ENCODE measurements around the gene HOXD9.

Gene HOXD9

DNA sequence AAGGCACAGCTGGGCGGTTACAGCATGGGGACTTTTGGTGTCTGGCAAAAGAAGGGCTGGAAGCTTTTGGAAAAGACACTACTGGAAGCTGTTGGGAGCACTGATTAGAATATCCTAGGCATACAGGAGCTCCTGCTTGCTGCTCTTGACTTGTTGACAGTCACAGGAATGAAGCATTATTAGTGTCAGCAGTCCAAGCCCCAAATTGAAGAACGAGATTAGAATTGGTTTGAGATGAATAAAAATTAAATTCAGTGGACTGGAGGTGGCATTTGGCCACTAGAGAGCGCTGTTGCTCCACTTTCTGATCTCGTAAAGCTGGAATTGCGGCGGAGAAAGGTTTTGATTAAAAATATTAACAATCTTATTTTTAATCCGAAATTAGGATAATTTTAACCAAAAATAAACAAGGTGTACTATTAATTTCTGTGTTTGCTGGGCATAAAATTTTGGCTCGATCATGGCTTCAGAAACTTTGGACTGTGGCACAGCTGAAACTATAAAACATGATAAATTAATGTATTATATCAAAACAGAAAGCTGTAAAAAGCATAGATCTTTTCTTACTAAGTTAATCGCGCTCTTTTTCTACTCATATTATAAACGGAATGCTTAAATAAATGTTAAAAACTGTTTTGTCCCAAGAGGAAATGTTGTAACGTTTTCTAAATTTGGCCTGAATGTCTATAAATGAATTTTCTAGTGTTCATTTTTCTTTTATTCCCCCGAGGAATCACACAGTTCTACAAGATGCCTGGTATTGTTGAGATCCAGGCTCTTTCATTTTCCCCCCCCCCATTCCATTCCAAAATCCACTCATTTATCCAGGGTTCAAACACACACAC lies 4.6 kb downstream of the HOXD9 start:
- peak; percentile 83 for DNase-seq

DNA sequence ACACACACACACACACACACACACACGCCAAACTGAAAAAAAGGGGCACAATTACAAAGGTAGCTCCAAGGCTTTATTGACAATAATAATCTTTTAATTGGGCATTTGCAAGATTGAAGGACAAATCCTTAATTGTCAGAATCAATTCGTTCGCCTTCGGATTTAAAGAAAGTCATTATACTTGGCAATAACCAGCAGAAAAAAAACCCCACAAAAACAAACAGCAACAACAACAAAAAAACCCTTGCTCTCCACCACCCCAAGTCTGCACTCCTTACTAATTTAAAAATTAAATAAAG lies 5.2 kb downstream of the HOXD9 start:
- DNase-seq = no peak

DNA sequence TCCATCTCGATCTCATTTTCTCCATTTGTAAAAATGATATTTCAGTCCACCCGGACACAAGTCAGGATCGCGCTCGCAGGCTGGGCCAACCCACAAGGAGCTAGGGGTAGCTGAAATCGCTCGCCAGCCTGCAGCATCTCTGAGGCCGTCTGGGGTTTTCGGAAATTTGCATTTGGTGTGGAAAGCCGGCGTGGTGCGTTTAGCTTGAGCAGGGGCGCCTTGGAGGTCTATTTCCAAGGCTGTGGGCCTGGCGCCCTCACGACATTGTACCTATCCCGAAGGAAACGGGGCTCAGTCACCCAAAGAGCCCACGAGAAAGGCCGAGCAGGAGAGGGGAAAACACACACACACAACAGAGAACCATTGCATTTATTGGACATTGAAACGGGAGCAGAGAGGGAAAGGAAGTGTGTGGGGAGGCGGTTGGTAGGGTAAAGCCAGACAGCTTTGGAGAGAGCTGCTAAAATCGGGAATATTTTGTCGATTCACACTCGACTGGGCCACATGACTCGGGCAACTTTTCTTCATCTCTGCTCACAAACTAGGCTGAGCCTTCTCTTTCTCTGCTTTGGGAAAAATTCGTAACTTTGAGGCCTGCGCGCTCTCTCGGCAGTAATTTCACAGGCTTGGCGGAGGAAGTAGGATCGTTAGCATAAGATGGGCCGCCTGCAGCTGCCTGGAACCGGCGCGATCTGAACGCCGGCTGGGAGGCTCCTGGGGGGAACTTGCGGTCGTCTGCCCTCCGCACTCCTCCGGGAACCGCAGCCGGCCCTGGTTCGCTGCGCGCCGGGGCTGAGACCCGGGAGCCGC lies 5.9 kb downstream of the HOXD9 start:
- DNase-seq = peak; percentile 51

DNA sequence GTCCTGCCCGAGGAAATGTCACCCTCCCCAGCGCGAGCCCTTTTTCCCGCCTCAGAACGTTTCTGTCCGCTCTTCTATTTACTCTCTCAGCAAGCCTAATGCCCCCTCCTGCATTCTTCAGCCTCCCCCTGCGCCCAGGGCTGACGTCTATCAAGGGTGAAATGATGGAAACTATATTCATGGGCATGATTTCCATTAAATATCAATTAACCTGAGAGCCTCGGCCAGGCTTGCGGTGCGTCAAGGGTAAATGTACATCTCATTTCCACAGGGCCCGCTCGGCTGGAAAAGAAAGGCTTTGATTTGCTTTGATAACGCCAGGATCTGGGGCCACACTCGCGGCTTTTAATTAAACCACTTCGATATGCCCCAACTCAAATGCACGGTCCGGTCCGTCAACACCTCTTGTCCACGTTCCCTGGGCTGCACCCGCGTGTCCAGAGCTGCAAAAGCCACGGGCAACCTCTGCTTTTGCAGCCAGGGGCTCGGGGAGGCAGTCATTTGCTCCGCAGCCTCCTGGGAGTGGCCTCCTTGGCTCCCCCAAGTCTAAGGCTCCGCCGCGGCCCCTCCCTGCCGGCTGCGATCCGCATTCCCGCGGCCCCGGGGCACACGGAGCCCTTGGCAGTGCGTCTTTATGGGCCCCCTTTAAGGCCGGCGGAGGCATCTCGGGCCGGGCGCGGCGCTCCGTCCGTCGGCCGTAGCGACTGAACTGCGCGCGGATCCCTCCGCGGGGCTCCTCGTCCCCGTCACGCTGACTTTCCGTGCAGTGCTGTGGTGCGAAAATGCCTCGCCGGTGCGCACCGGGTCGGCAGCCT lies 6.7 kb downstream of the HOXD9 start, which contains the start of gene HOXD8:
Gene HOXD8 (plus strand): TSS at position 724 of the 815 bp plus-strand sequence. CDS start 662 bp downstream, outside the sequence.
- peak; percentile 43 for DNase-seq

DNA sequence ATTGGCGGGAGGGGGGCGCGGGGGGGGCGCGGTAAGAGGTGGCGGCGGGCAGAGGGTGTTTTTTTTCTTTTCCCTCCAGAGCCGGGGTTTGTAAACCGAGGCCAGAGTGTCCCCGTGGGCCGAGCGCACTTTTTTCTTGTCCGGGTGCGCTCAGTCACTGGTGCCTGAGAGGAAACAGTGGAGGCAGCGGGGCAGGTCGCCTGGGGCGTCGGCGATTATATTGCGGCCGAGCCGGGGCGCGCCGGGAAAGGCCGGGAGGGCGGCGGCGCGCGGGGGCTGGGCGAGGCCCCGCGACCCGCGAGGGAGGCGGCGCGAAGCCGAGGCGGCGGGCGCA lies 7.3 kb downstream of the HOXD9 start:
- DNase-seq = no peak

DNA sequence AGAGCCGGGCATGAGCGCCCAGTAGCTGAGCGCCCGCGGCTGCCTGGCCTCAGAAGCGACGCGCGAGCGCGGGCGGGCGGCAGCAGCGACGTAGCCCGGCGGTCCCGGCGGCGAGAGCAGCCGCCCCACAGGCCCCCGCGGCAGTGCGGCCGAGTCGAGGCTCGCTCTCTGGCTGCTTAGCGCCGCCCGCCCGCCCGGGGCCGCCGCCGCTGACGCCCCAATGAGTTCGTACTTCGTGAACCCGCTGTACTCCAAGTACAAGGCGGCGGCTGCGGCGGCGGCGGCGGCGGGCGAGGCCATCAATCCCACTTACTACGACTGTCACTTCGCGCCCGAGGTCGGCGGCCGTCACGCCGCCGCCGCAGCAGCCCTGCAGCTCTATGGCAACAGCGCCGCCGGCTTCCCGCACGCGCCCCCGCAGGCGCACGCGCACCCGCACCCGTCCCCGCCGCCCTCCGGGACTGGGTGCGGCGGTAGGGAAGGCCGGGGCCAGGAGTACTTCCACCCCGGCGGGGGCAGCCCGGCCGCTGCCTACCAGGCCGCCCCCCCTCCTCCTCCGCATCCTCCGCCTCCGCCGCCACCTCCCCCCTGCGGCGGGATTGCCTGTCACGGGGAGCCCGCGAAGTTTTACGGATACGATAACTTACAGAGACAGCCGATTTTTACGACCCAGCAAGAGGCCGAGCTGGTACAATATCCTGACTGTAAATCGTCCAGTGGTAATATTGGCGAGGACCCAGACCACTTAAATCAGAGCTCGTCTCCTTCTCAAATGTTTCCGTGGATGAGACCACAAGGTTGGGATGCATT lies 7.8 kb downstream of the HOXD9 start:
- no peak for DNase-seq

DNA sequence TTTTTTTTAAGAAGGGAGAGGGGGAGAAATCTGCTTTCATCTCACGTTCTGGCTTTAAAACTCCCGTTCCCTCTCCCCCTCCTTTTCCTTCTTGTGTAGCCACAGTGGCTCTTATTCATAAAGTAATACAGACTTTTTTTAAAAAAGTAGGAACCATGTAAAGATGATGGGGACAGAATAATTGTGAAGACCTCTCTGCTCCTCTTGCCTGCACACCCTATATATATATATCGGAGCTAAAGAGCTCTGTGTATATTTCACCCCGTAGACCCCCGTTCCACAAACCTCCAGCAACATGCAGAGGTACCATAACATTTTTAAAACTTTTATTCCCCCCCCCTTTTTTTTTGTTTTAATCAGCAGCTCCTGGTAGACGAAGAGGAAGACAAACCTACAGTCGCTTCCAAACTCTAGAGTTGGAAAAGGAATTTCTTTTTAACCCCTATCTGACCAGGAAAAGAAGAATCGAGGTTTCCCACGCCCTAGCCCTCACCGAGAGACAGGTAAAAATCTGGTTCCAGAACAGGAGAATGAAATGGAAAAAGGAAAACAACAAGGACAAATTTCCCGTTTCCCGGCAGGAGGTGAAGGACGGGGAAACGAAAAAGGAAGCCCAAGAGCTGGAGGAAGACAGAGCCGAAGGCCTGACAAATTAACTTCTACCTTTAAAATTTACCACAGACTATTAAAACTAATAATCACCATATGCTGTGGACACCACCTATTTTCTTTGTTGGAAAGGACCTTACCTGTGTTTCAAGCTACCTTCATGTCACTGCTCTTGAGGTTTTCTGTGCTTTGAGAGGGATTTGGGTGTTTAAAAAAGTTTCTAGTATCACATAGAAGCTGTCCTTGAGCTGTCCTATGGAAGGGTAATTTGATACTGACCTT lies 8.7 kb downstream of the HOXD9 start:
- DNase-seq = no peak

DNA sequence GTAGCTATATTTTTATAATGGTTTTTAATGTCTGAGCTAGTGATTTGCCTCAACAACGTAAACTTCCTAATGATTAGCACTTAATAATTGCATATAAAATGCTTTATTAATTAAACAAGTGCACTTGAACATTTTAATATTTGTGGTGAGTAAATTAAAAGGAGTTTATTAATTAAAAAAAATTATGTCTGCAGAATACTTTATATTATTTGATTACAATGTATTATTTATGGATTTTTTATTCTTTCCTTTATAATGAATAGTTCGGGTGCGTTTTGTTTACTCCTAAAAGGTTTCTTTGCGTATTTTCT lies 9.3 kb downstream of the HOXD9 start:
- no peak for DNase-seq

DNA sequence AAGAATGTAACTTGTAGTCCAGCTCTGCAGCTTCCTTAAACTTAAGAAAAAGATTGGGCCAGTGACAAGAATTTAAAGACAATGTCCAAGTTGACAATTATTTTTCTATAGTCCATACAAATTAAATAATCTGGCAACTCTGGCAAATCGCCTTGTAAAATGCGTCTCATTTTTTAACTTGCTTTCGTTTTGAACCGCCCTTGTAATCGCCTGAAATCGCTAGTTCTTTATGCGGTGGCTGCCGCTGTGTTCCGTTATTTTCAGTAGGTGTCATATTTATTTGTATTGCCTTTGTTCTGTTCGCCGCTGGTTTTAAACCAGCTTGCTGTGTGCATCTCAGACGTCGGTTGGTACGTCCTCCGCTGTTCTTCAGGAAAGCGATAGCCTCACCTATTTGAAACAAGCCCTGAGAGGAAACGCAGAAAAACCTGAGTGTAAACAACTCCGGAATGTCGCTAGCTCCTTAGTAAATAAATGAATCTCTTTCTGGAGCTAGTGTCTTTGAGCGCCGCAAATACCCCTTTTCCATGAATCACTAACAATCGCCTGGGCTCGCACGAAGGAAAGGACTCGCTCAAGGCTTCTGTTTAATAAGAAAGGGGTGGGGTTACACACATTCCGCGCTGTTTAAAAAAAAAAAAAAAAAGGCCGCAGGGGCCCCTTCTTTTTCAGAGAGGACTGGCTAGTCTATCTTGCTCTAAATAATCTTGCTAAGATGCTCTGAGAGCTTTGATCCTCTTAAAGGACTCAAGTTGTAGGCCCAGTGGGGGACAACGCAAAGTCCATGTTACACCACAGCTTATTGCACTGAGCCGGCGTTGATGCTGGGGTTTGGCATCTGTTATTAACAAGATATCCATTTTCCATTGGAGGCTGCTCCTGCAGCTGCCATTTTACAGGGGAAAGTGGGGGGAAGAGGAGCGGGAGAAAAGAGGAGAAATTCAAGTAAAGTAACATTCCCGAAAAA lies 10.0 kb downstream of the HOXD9 start:
- DNase-seq = no peak

DNA sequence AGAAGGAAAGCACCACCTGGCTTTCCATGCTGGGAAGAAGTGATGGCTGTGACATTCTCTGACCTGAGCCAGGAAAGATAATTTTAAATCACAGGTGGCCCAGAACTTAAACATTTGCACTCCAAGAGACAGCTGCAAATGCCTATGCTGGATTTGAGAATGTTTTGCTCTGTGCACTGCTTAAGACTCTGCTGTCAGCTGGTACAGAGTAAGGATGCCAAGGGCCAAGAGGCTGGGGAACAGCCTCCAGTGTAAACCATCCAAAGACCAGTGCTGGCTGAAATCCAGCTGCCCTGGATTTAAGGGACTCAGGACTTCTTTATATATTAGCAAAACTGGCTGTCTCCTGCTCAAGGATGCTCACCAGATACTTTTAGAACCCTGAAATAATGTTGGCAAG lies 10.9 kb downstream of the HOXD9 start:
- DNase-seq = no peak

DNA sequence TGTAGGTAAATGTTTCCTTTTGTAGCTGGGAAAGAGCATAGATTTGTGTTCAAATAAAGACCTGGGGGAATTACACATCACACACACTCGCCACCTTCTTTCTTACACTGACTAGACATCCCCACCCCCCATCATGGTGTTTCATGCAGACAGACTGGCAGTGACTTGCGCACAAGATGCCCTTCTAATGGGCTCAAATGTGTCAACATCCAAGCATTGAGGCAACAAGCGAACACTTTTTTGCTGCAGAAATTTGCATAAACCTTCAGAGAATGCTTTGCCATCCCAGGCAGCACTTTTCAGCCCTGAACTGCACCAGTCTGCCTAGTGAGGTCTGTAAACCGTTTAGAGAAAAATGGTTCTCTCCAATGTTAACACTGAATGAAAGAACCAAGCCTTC lies 11.5 kb downstream of the HOXD9 start:
- DNase-seq = no peak

DNA sequence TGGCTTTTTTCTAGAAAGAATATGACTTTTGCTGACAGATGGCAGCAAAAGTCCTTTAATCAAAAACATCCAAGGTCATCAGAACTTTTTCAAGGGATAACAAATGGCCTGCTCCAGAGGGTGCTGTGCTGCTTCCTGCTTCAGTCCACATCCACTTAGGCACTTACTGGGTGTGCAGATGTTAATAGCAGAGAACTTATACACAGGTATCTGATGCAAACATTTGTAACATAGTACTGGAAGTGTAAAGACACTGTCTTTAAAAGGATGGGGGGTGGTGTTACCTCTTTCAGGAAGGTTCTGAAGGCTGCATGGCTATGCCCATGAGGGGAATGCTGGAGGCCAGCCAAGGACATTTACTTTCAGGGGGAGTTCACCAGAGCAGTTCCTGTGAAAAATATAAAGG lies 12.5 kb downstream of the HOXD9 start:
- DNase-seq = no peak

DNA sequence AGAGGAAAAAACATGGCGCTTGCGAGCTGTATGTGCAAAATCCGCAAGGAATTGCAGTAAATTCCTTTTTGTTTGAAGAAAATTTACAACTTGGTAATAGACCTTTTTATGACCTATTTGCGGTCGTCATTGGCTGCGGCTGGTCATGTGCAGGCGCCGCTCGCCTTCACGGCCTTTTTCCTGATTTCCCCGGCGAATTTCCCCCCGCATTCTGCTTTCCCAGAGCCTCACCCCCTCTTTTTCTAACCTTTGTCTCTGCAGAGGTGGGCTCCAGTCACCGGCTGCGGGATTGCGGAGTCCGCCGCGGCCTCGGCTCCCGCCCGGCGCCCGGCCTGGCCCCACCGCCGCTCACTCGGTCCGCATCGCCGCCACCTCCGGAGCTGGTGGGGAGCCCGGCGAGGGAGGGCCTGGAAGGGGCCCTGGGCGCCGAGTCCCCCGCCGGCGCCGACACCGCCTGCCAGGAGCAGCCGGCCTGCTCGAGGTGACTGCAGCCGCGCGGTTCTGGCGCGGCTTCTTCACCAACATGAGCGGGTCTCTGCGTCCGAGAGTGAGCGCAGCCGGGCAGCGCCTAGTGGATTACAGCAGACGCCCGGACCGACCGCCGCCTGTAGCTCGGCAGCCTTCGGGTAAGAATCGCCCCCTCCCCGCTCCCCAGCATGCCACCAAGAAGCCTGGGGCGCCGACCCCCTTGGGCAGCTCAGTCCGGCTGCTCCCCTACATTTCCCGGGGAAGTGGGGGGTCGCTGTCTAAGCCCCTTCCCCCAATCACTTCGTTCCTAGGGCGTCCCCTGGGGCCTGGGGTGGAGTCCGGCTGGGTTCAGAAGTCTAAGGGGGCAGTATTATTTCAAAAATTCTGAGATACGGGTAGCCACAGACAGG lies 14.1 kb downstream of the HOXD9 start:
- DNase-seq = no peak

DNA sequence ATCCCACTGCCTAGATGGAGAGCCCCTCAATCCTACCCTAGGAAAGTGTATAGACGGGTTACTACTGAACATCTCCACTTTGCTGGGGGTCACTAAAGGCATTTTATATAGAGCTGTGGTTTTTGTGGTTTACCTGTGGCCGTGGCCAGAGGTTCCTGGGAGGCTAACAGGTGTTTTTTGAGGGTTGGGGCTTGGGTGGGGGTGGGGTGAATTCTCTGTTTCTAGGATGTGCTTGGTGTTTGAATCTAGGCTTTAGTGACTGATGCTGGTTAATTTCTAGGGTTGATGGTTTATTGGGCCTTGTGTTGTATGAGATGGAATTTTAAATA lies 14.7 kb downstream of the HOXD9 start:
- no peak for DNase-seq

DNA sequence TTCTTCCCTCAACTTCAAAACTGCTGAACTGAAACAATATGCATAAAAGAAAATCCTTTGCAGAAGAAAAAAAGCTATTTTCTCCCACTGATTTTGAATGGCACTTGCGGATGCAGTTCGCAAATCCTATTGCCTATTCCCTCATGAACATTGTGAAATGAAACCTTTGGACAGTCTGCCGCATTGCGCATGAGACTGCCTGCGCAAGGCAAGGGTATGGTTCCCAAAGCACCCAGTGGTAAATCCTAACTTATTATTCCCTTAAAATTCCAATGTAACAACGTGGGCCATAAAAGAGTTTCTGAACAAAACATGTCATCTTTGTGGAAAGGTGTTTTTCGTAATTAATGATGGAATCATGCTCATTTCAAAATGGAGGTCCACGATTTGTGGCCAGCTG lies 15.4 kb downstream of the HOXD9 start:
- no peak for DNase-seq

DNA sequence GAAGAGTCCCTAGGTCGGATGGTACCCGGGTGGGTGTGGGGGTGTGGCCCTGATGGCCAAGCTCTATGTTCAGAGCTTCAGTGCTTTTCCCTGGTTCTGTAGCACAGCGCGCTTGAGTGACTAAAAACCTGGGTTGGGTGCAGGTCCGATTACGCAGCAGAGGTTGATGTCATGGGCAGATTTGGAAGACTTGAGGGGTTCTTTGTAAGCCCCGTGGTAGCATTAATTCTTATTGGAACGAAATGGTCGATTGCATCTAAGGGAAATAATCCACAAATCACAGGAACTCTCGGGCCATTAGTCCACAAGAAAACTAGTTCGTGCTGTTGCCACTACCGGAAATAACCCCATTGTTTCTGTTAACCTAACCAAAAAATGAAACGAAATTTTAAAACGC lies 16.0 kb downstream of the HOXD9 start:
- no peak for DNase-seq

DNA sequence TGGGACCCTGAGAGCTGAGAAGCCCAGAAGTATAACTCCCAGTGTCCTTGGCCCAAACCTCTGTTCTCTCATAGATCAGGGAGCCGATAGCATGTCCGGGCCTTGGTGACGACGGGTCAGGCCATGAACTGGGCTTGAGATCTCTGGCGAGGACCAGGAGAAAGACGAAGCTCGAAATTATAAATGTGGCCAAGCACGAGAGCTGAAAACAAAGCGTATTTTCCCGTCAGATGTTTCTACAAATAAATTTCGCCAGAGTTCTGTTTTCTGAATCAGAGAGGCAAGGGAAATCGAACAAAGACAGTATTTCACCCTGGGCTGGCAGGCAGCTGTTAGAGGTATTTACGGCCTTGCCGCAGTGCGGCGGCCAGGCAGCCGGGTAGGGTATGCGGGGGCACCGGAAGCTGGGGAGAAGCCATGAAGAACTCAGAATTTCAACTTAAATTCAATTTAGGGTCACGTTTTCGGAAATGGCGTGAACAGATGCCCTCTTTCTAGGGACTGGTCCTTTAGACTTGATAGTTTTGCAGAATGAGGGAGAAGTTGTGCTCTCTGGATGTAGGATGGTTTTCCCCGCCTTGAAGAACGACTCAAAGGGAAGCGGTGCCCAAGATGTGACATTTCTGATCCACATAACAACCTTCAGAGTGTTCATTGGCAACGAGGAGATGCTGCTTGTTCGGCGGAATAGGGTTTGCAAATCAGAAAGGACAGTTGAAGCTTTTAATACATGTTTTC lies 16.6 kb downstream of the HOXD9 start:
- DNase-seq = no peak

DNA sequence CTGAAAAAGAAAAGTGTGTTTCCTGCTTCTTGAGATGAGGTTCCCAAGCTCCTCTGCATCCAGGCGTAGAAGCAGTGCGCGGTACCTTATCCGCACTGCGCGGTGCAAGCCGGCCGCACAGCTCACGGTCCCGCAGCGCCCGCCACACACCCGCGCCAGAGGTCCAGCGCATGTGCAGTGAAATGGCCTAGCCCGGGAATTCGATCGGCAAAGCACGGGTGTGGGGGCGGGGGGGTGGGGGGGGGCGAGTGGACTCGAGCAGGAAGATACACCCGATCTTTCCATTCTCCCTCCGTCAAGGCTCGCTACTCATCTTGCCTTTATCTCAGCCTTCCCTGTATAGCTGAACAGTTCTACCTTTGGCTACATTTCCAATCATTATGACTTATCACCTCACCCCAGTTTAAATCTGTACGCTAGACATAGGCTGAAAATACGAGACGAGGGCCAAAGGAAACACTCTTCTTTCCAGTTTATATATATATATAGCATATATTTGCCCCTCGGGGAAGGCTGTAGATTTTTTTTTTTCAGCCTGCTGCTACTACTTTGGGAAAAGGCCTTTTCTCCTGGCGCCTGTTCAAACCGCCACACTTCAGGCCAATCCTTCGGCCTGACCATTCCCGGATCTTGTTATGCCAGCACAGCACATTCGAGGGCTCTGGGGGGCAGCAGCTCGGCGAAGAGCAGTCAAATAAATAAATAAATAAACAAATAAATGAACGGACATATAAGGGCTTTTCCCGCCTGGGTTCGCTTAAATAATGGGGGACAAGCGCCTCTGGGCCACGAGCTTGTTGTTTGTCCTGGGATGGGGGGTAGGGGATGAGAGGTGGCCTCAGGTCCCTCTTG lies 17.4 kb downstream of the HOXD9 start:
- DNase-seq = no peak
